Loucy (cell line): Measurements from ENCODE around the gene ARHGAP42.
A peak's percentile ranks its signal among the peaks of the same experiment; 100 is the strongest.

ENCODE experiments used
- H2AFZ ChIP-seq: fragments of 200-600 bp; sonication (generic); 2 replicates; pipeline ENCODE4 v1.6.0; 2016; ENCODE audit warnings: antibody characterized with exemption, mild to moderate bottlenecking, low read length, moderate library complexity
- H3F3A ChIP-seq: fragments of 200-600 bp; 2 replicates; pipeline ENCODE4 v1.6.0; 2016; ENCODE audit warnings: antibody characterized with exemption, low read depth, mild to moderate bottlenecking
- H3K27me3 ChIP-seq: fragments of 200-600 bp; sonication (generic); 2 replicates; pipeline ENCODE4 v1.6.1; 2014; ENCODE audit warnings: low read length, mild to moderate bottlenecking; ENCODE audit not compliant: insufficient read depth, poor library complexity, severe bottlenecking
- H3K36me3 ChIP-seq: fragments of 200-600 bp; sonication (generic); 2 replicates; pipeline ENCODE4 v1.6.1; 2016; ENCODE audit warnings: low read length; ENCODE audit not compliant: insufficient read depth
- H3K4me1 ChIP-seq: fragments of 200-600 bp; sonication (generic); 2 replicates; pipeline ENCODE4 v1.5.1; 2014; ENCODE audit warnings: low read length, mild to moderate bottlenecking; ENCODE audit not compliant: insufficient read depth, poor library complexity, severe bottlenecking
- H3K4me2 ChIP-seq: fragments of 200-600 bp; sonication (generic); 2 replicates; pipeline ENCODE4 v1.6.0; 2014; ENCODE audit warnings: antibody characterized with exemption, low read length, low read depth, mild to moderate bottlenecking; ENCODE audit not compliant: poor library complexity, severe bottlenecking
- H3K4me3 ChIP-seq: fragments of 200-600 bp; sonication (generic); 2 replicates; pipeline ENCODE4 v1.5.1; 2014; ENCODE audit warnings: low read length, mild to moderate bottlenecking, mixed read lengths; ENCODE audit not compliant: poor library complexity, severe bottlenecking
- H3K79me2 ChIP-seq: fragments of 200-600 bp; sonication (generic); 2 replicates; pipeline ENCODE4 v1.6.1; 2014; ENCODE audit warnings: low read length; ENCODE audit not compliant: insufficient read depth
- H3K9ac ChIP-seq: fragments of 200-600 bp; sonication (generic); 2 replicates; pipeline ENCODE4 v1.6.0; 2014; ENCODE audit warnings: mild to moderate bottlenecking, low read depth, low read length, moderate library complexity; ENCODE audit not compliant: poor library complexity, severe bottlenecking
- H3K9me2 ChIP-seq: fragments of 200-600 bp; sonication (generic); replicated peaks from 2 replicates; pipeline ENCODE4 v1.6.1; 2016; ENCODE audit warnings: low read depth, low read length, mixed read lengths
- H3K9me3 ChIP-seq: fragments of 200-600 bp; sonication (generic); 2 replicates; pipeline ENCODE4 v1.6.1; 2014; ENCODE audit warnings: mild to moderate bottlenecking, antibody characterized with exemption, low read length, low read depth; ENCODE audit not compliant: insufficient read depth
- H4K20me1 ChIP-seq: fragments of 200-600 bp; sonication (generic); 2 replicates; pipeline ENCODE4 v1.6.0; 2014; ENCODE audit warnings: antibody characterized with exemption, low read length, mild to moderate bottlenecking; ENCODE audit not compliant: insufficient read depth, poor library complexity, severe bottlenecking
- EZH2phosphoT487 ChIP-seq: fragments of 200-600 bp; IDR thresholded peaks from 2 replicates; pipeline ENCODE4 v1.6.1; 2018; ENCODE audit warnings: antibody characterized with exemption, mild to moderate bottlenecking, moderate library complexity, borderline replicate concordance
- TF ChIP-seq, protein P1 (sequence below): fragments of 200-600 bp; sonication (generic); conservative IDR thresholded peaks from 2 replicates; pipeline ENCODE4 v1.5.1; 2014; ENCODE audit warnings: mild to moderate bottlenecking, antibody characterized with exemption, low read length

Gene ARHGAP42

DNA sequence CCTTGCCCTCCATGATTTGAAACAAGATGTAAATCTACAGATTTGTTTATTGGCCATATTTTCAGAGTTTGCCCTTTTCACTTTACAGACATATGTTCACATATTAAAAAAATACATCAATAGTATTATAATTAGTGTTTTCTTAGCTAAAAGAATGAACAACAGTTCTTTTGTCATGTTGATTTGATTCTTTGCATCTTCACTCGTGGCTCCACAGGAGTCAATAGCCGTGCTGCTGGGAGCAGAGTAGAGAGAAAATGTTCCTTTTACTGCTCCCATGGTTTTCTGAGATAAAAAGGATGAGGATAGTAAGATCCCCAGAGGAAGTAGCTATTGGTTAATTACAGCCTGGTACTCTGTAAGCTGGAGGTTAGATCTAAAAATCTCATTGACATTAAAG is 291.4 kb downstream of the ARHGAP42 start:
- Histone ChIP-seq H3K9me3 (no peaks in the 10 kb centered on the region), H2AFZ (no peak overlapping the region), H3K27me3 (no peaks in the 10 kb centered on the region), H3K4me3 (no peak overlapping the region), H3K4me1 (no peaks in the 10 kb centered on the region), H3K9ac (no peak overlapping the region), H3K79me2 (no peaks in the 10 kb centered on the region), H3K36me3 (no peaks in the 10 kb centered on the region), H3F3A (no peaks in the 10 kb centered on the region), H3K9me2 (no peaks in the 10 kb centered on the region), H3K4me2 (no peak overlapping the region), H4K20me1 (no peaks in the 10 kb centered on the region)
- TF ChIP-seq, protein P1, sequence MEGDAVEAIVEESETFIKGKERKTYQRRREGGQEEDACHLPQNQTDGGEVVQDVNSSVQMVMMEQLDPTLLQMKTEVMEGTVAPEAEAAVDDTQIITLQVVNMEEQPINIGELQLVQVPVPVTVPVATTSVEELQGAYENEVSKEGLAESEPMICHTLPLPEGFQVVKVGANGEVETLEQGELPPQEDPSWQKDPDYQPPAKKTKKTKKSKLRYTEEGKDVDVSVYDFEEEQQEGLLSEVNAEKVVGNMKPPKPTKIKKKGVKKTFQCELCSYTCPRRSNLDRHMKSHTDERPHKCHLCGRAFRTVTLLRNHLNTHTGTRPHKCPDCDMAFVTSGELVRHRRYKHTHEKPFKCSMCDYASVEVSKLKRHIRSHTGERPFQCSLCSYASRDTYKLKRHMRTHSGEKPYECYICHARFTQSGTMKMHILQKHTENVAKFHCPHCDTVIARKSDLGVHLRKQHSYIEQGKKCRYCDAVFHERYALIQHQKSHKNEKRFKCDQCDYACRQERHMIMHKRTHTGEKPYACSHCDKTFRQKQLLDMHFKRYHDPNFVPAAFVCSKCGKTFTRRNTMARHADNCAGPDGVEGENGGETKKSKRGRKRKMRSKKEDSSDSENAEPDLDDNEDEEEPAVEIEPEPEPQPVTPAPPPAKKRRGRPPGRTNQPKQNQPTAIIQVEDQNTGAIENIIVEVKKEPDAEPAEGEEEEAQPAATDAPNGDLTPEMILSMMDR = no peak
- no peak for TF ChIP-seq EZH2phosphoT487

DNA sequence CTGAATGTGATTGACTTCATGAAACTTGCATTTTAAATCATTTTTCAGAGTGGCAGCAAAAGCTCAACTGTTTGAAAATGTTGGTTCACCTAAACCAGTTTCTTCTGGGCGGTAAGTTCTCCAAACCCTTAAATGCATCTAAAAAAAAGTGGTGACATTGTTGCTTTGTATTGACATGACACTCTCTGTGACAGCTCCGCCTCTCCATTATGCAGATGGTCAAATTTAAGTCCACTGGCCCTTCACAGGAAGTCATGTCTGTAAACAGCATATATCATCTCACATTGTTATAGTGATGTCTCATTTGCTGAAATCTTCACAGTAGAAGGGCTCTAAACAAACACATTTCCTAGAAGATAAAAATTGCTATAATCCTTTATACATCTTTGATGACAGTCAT is 291.9 kb downstream of the ARHGAP42 start:
- Histone ChIP-seq H3F3A (no peaks in the 10 kb centered on the region), H3K4me1 (no peaks in the 10 kb centered on the region), H3K4me3 (no peak overlapping the region), H3K9ac (no peak overlapping the region), H3K79me2 (no peaks in the 10 kb centered on the region), H4K20me1 (no peaks in the 10 kb centered on the region), H2AFZ (no peak overlapping the region), H3K4me2 (no peak overlapping the region), H3K9me2 (no peaks in the 10 kb centered on the region), H3K27me3 (no peaks in the 10 kb centered on the region), H3K9me3 (no peaks in the 10 kb centered on the region), H3K36me3 (no peaks in the 10 kb centered on the region)
- TF ChIP-seq EZH2phosphoT487 = no peak
- TF ChIP-seq, protein P1 = no peak

DNA sequence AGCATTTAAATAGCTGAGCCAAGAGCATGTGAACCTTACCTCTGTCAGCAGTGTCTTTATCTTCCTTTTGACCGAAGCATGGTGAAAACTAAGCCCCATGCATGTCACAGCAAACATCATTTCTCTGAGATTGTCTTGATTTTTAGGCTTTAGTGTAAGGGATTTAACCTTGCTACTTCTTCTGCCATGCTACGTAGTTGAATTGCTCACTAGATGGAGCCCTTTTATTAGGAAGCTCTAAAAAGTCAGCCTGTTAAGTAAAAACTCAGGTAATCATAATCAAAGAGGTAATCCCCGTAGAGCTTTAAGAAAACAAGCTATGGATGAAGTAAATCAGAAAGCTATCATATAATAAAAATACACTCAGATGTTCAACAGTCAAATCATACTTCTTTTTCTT is 293.1 kb downstream of the ARHGAP42 start:
- no peak for TF ChIP-seq EZH2phosphoT487
- TF ChIP-seq, protein P1 = peak; percentile 31; the same call in 1 of the 2 replicates
- H2AFZ ChIP-seq = no peak overlapping the region
- H3K27me3 ChIP-seq = no peaks in the 10 kb centered on the region
- no peaks in the 10 kb centered on the region for H3K9me2 ChIP-seq
- H3K4me1 ChIP-seq = no peaks in the 10 kb centered on the region
- no peaks in the 10 kb centered on the region for H4K20me1 ChIP-seq
- no peaks in the 10 kb centered on the region for H3K36me3 ChIP-seq
- no peak overlapping the region for H3K9ac ChIP-seq
- no peak overlapping the region for H3K4me2 ChIP-seq
- H3K79me2 ChIP-seq = no peaks in the 10 kb centered on the region
- no peak overlapping the region for H3K4me3 ChIP-seq
- H3K9me3 ChIP-seq = no peaks in the 10 kb centered on the region
- H3F3A ChIP-seq = no peaks in the 10 kb centered on the region
